Transverse colon (tissue), 4 donors: ENCODE results near the gene SLC13A4.

Source experiments
- CTCF ChIP-seq, 5 experiments: fragments of 200-600 bp in 3 of 5; fragments of 450-650 bp in 2 of 5; sonication (generic) in 3 of 5; IDR thresholded peaks; 1 replicate in 2 of 5; 2 replicates in 3 of 5; pipeline ENCODE4 v1.5.1; 2016 to 2017; ENCODE audit warnings: antibody characterized with exemption in 5 of 5, inconsistent platforms in 3 of 5, mild to moderate bottlenecking in 2 of 5, moderate library complexity in 1 of 5
- POLR2AphosphoS5 ChIP-seq, 3 donors: sonication (generic); formaldehyde crosslinking; IDR thresholded peaks; one replicate each; pipeline ENCODE4 v1.6.1; 2016; ENCODE audit warnings: antibody characterized with exemption in 3 of 3

- TF ChIP-seq POLR2AphosphoS5 (IDR thresholded peaks at IDR 0.05) (no peak), CTCF (IDR thresholded peaks at IDR 0.05) (no peak)
Observed at GRCh38 chr7:135653340-135654080, 74.5 kb downstream of the SLC13A4 start.
